H1 (cell line): ENCODE data around the gene SLX4IP. TPM values are rescaled to one million over a fixed set of nuclear protein-coding genes. Genes with fewer than 3 reads are reported as not detected.

Experiments used
- RNF2 ChIP-seq: fragments of 200-900, 300-1000 bp; sonication (generic); IDR thresholded peaks from 2 replicates; pipeline ENCODE4 v1.7.1; 2016; ENCODE audit warnings: borderline replicate concordance, low read depth, mild to moderate bottlenecking, antibody characterized with exemption, low read length; ENCODE audit not compliant: poor library complexity, severe bottlenecking; ENCODE audit errors: missing control alignments
- polyA plus RNA-seq, 7 experiments: library from polyadenylated mRNA; depleted of rRNA in 3 of 7; stranded (reverse) in 5 of 7; unstranded in 2 of 7; fragments of >200 nt in 5 of 7; fragments of 200-250 nt in 2 of 7; gene quantifications; 1 replicate in 5 of 7; 2 replicates in 1 of 7; 4 replicates in 1 of 7; pipeline versions ENCODE4 v1.2.1 to v1.2.3, GENCODE V29; 2011 to 2013; ENCODE audit warnings: missing spikeins in 2 of 7, mixed read lengths in 2 of 7
- total RNA-seq: library from RNA; stranded (reverse); fragmentation: NEBNext Ultra II Directional; extraction: Animal tissue kit (Norgen Biotek cat#: 25700); gene quantifications from 2 replicates; pipeline ENCODE4 v1.2.1, GENCODE V29; 2021

SLX4IP gene
- total and polyA plus RNA-seq, 2 of the 8 experiments (the other 6 are each of a cell fraction or from before 2014, with no cell fraction given), result 2.4 to 8.7 TPM

GRCh38 chr20:10595266-10595665 lies 160.2 kb downstream of the SLX4IP start (continued):
- TF ChIP-seq RNF2, result no peak
